ENCODE results near the gene SORBS1. TPM values are rescaled to one million over a fixed set of nuclear protein-coding genes. Genes with fewer than 3 reads are reported as not detected.
A peak's percentile ranks its signal among the peaks of the same experiment; 100 is the strongest.

Gene SORBS1
- total RNA-seq, 6 experiments from 2014 or later: 0.05 to 0.26 (median 0.18) TPM

- peaks cover 43% of the 10 kb centered on the region for H3K4me1 Mint-ChIP-seq (ENCODE audit: low read depth)
Observed at GRCh38 chr10:95335933-95336699, 225.1 kb downstream of the SORBS1 start.

DNA sequence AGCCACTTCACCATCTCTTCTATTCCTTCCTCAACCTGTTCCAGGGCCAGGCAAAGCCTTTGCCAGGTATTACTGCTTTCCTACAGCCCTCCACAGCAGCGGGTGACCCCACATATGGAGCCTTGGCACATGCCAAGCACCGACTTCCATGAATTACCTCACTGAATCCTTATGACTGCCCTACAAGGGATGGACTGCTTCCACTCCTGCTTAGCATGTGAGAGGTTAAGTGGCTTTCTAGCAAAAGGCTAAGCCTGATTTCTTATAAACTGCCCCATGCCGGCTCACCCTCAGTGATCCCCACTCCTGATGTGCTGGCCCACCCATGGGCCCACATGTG, 226.4 kb downstream of the SORBS1 start:
- H3K27ac Mint-ChIP-seq: peak overlapping the region; percentile 100

More at GRCh38 chr10:95335933-95336699, 225.1 kb downstream of the SORBS1 start:
- peaks cover 4% of the 10 kb centered on the region for H3K27me3 Mint-ChIP-seq (ENCODE audit: insufficient read depth)
- H3K36me3 Mint-ChIP-seq (ENCODE audit: low read depth): no peaks in the 10 kb centered on the region
- DNase-seq: no peak
- no peak overlapping the region for H3K27ac Mint-ChIP-seq
- H3K4me3 Mint-ChIP-seq: no peak overlapping the region
- TF ChIP-seq CTCF (IDR thresholded peaks at IDR 0.05): no peak
- H3K9me3 Mint-ChIP-seq: no peaks in the 10 kb centered on the region

GRCh38 chr10:95333997-95334804, 227.0 kb downstream of the SORBS1 start:
- DNase-seq: peak; percentile 88
- TF ChIP-seq CTCF (IDR thresholded peaks at IDR 0.05): no peak
- no peaks in the 10 kb centered on the region for H3K9me3 Mint-ChIP-seq
- peak overlapping the region; percentile 81 for H3K4me3 Mint-ChIP-seq
- no peaks in the 10 kb centered on the region for H3K36me3 Mint-ChIP-seq (ENCODE audit: low read depth)
- peak overlapping the region; percentile 100 for H3K27ac Mint-ChIP-seq
- H3K4me1 Mint-ChIP-seq (ENCODE audit: low read depth): peaks cover 53% of the 10 kb centered on the region
- peaks cover 6% of the 10 kb centered on the region for H3K27me3 Mint-ChIP-seq (ENCODE audit: insufficient read depth)

More for the DNA sequence above, 226.4 kb downstream of the SORBS1 start:
- peaks cover 6% of the 10 kb centered on the region for H3K27me3 Mint-ChIP-seq (ENCODE audit: insufficient read depth)
- H3K36me3 Mint-ChIP-seq (ENCODE audit: low read depth): no peaks in the 10 kb centered on the region
- no peak for TF ChIP-seq CTCF (IDR thresholded peaks at IDR 0.05)
- H3K9me3 Mint-ChIP-seq: no peaks in the 10 kb centered on the region
- H3K4me1 Mint-ChIP-seq (ENCODE audit: low read depth): peaks cover 53% of the 10 kb centered on the region
- DNase-seq: no peak
- peak overlapping the region; percentile 81 for H3K4me3 Mint-ChIP-seq

DNA sequence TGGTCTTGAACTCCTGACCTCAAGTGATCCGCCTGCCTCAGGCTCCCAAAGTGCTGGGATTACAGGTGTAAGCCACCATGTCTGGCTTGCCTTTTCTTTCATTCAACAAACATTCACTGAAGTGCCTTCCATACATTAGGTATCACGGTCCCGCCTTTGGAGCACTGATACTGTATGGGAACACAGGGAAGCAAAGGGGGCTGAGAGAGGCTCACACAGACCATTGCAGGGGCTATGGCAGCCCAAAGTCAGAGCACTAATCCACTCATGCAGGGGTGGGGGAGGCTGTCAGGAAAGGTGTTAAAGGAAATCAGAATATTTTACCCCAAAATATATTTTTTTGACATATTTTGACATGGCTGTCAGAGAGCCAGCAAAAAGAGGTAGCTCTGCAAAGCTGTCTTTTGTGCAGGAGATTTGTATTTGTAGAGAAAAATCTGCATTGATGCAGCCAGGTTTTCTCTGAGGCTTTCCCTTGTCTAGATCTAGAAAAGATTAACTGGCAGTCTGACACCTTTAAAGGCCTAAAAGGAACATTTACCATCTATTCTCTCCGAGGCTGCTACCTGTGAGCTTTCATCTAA, 228.4 kb downstream of the SORBS1 start:
- H3K27ac Mint-ChIP-seq: peak overlapping the region; percentile 25; the same call in 1 of the 2 replicates
- TF ChIP-seq CTCF (IDR thresholded peaks at IDR 0.05): no peak
- peaks cover 56% of the 10 kb centered on the region for H3K4me1 Mint-ChIP-seq (ENCODE audit: low read depth)

DNA sequence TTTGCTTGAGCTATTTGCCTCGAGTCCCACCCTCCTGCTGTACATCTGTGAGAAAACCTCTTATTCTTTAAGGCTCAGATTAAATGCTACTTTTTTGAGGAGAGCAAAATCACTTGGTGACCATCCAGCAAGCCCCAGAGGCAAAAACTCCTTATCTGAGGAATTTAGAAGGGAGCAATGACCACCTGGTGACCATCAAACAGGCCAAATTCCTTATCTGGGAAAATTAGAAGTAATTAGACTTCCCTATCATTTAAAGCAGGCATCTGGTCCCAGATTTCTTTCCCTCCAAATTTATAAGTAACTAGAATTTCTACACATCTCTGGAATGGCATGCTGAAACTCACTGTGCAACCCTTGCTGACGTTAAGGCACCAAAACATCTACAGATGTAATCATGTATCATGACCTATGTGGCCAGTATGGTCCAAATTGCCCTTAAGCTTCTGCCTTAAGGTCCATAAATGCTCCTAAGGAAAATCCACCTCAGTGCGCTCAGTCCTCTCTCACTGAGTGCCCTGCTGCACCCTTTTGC, 229.5 kb downstream of the SORBS1 start:
- Mint-ChIP-seq H3K9me3 (no peaks in the 10 kb centered on the region), H3K27ac (no peak overlapping the region), H3K4me3 (no peak overlapping the region), H3K36me3 (ENCODE audit: low read depth) (no peaks in the 10 kb centered on the region), H3K4me1 (ENCODE audit: low read depth) (peaks cover 63% of the 10 kb centered on the region), H3K27me3 (ENCODE audit: insufficient read depth) (peaks cover 6% of the 10 kb centered on the region)
- TF ChIP-seq CTCF (IDR thresholded peaks at IDR 0.05): no peak
- no peak for DNase-seq

More for the DNA sequence above, 228.4 kb downstream of the SORBS1 start:
- Mint-ChIP-seq H3K36me3 (ENCODE audit: low read depth) (no peaks in the 10 kb centered on the region), H3K27me3 (ENCODE audit: insufficient read depth) (peaks cover 6% of the 10 kb centered on the region), H3K9me3 (no peaks in the 10 kb centered on the region), H3K4me3 (no peak overlapping the region)
- DNase-seq: no peak

Data from HFFc6 (cell line).